NCI-H524 (cell line): Measurements from ENCODE around the gene CCDC86.

Experiments used
- DNase-seq, 2 experiments: peaks; one replicate each; lab custom pipeline; 2025; lab: John Stamatoyannopoulos, UW

Gene CCDC86

GRCh38 chr11:60852982-60853950 is 11.4 kb downstream of the CCDC86 start:
- DNase-seq, result no peak

GRCh38 chr11:60854140-60854846 is 12.4 kb downstream of the CCDC86 start:
- DNase-seq, result no peak

- peak in 1 of 2 experiments; percentile 19 for DNase-seq
These were observed 13.2 kb downstream of the CCDC86 start for GRCh38 chr11:60854847-60855725.

- DNase-seq, result peak in 1 of 2 experiments; percentile 41
These were observed 14.1 kb downstream of the CCDC86 start, which contains the start of gene PTGDR2 for GRCh38 chr11:60855726-60856633. PTGDR2 (minus strand) TSS chr11:60855950; CDS start chr11:60853722, 2,228 bp downstream.

GRCh38 chr11:60857378-60858232 is 15.7 kb downstream of the CCDC86 start:
- no peak for DNase-seq

GRCh38 chr11:60858236-60858635 is 16.3 kb downstream of the CCDC86 start:
- no peak for DNase-seq

GRCh38 chr11:60858731-60859464 is 17.0 kb downstream of the CCDC86 start:
- no peak for DNase-seq

- DNase-seq, result no peak
These were observed 17.8 kb downstream of the CCDC86 start for GRCh38 chr11:60859616-60860250.

GRCh38 chr11:60860943-60861342 is 19.0 kb downstream of the CCDC86 start:
- DNase-seq, result peak in 1 of 2 experiments; percentile 31

GRCh38 chr11:60862171-60862570 is 20.3 kb downstream of the CCDC86 start:
- no peak for DNase-seq

- no peak for DNase-seq
These were observed 21.9 kb downstream of the CCDC86 start for GRCh38 chr11:60863550-60864521.

GRCh38 chr11:60864856-60865513 is 23.1 kb downstream of the CCDC86 start:
- DNase-seq, result no peak

GRCh38 chr11:60866911-60867870 is 25.3 kb downstream of the CCDC86 start, which contains the start of gene ZP1:
ZP1 (plus strand) TSS chr11:60867542; CDS start chr11:60867562, 20 bp downstream.
- no peak for DNase-seq

- no peak for DNase-seq
These were observed 26.2 kb downstream of the CCDC86 start for GRCh38 chr11:60867871-60868681.
